Measurements from ENCODE around the gene RAB5B.

RAB5B gene

GRCh38 chr12:55993230-55993853 lies 19.5 kb downstream of the RAB5B start:
- peaks cover 9% of the 10 kb centered on the region; the same call in 1 of the 2 replicates for H3F3A ChIP-seq (ENCODE audit: insufficient read depth, low read length)
- H3K27ac ChIP-seq (ENCODE audit: low read length): no peak overlapping the region
- no peak overlapping the region for H3K4me2 ChIP-seq (ENCODE audit: low read depth, low read length)
- no peaks in the 10 kb centered on the region for H3K27me3 ChIP-seq (replicated peaks; ENCODE audit: insufficient read depth, low read length)
- H3K4me3 ChIP-seq (ENCODE audit: low read length): no peak overlapping the region
- no peak overlapping the region for H3K9ac ChIP-seq (ENCODE audit: low read length)
- no peak for DNase-seq
- H3K79me2 ChIP-seq (ENCODE audit: low read length): no peaks in the 10 kb centered on the region
- no peaks in the 10 kb centered on the region for H3K9me3 ChIP-seq (replicated peaks; ENCODE audit: insufficient read depth, low read length)
- H2AFZ ChIP-seq (ENCODE audit: low read length): no peak overlapping the region
- no peaks in the 10 kb centered on the region for H3K9me2 ChIP-seq (replicated peaks; ENCODE audit: insufficient read depth, low read length)
- 0 out of 2 replicates have a peak, but pooled peaks cover 4% of the 10 kb centered on the region for H3K4me1 ChIP-seq (ENCODE audit: low read length)
- no peak for TF ChIP-seq CTCF (IDR thresholded peaks at IDR 0.05; ENCODE audit: low read length)
- TF ChIP-seq EZH2 (optimal IDR thresholded peaks at IDR 0.05; ENCODE audit: low read depth, low read length): no peak
- no peak for TF ChIP-seq EZH2phosphoT487 (IDR thresholded peaks at IDR 0.05; ENCODE audit: low read length)
- H4K20me1 ChIP-seq (ENCODE audit: insufficient read depth, low read length): no peaks in the 10 kb centered on the region
- H3K36me3 ChIP-seq (replicated peaks; ENCODE audit: insufficient read depth, low read length): peaks cover 4% of the 10 kb centered on the region; the same call in 1 of the 2 replicates

GRCh38 chr12:55995366-55995765 lies 21.5 kb downstream of the RAB5B start:
- no peak for DNase-seq
- Histone ChIP-seq H4K20me1 (ENCODE audit: insufficient read depth, low read length) (no peaks in the 10 kb centered on the region), H3K9ac (ENCODE audit: low read length) (no peak overlapping the region), H3K9me3 (replicated peaks; ENCODE audit: insufficient read depth, low read length) (no peaks in the 10 kb centered on the region), H3K9me2 (replicated peaks; ENCODE audit: insufficient read depth, low read length) (no peaks in the 10 kb centered on the region), H3K4me1 (ENCODE audit: low read length) (0 out of 2 replicates have a peak, but pooled peaks cover 4% of the 10 kb centered on the region), H3K36me3 (replicated peaks; ENCODE audit: insufficient read depth, low read length) (peaks cover 4% of the 10 kb centered on the region; the same call in 1 of the 2 replicates), H3F3A (ENCODE audit: insufficient read depth, low read length) (peaks cover 9% of the 10 kb centered on the region; the same call in 1 of the 2 replicates), H3K79me2 (ENCODE audit: low read length) (no peaks in the 10 kb centered on the region), H3K27me3 (replicated peaks; ENCODE audit: insufficient read depth, low read length) (no peaks in the 10 kb centered on the region), H3K27ac (ENCODE audit: low read length) (no peak overlapping the region), H2AFZ (ENCODE audit: low read length) (no peak overlapping the region), H3K4me2 (ENCODE audit: low read depth, low read length) (no peak overlapping the region), H3K4me3 (ENCODE audit: low read length) (no peak overlapping the region)
- TF ChIP-seq EZH2phosphoT487 (IDR thresholded peaks at IDR 0.05; ENCODE audit: low read length): no peak
- TF ChIP-seq CTCF (IDR thresholded peaks at IDR 0.05; ENCODE audit: low read length): no peak
- TF ChIP-seq EZH2 (optimal IDR thresholded peaks at IDR 0.05; ENCODE audit: low read depth, low read length): no peak

GRCh38 chr12:55996201-55996714 lies 22.4 kb downstream of the RAB5B start:
- peak overlapping the region; percentile 90 for H3K4me2 ChIP-seq (ENCODE audit: low read depth, low read length)
- H3K27ac ChIP-seq (ENCODE audit: low read length): peak overlapping the region; percentile 17; the same call in 1 of the 2 replicates
- no peaks in the 10 kb centered on the region for H3K79me2 ChIP-seq (ENCODE audit: low read length)
- TF ChIP-seq CTCF (IDR thresholded peaks at IDR 0.05; ENCODE audit: low read length) (peak; percentile 91), EZH2phosphoT487 (IDR thresholded peaks at IDR 0.05; ENCODE audit: low read length) (no peak)
- H3K4me3 ChIP-seq (ENCODE audit: low read length): peak overlapping the region; percentile 68
- no peaks in the 10 kb centered on the region for H3K9me2 ChIP-seq (replicated peaks; ENCODE audit: insufficient read depth, low read length)
- peak overlapping the region; percentile 84 for H2AFZ ChIP-seq (ENCODE audit: low read length)
- no peaks in the 10 kb centered on the region for H3K36me3 ChIP-seq (replicated peaks; ENCODE audit: insufficient read depth, low read length)
- no peaks in the 10 kb centered on the region for H4K20me1 ChIP-seq (ENCODE audit: insufficient read depth, low read length)
- DNase-seq: peak; percentile 72
- H3K9me3 ChIP-seq (replicated peaks; ENCODE audit: insufficient read depth, low read length): no peaks in the 10 kb centered on the region
- peak overlapping the region; percentile 66; the same call in 1 of the 2 replicates for H3K9ac ChIP-seq (ENCODE audit: low read length)
- 0 out of 2 replicates have a peak, but pooled peaks cover 4% of the 10 kb centered on the region for H3K4me1 ChIP-seq (ENCODE audit: low read length)
- peaks cover 9% of the 10 kb centered on the region; the same call in 1 of the 2 replicates for H3F3A ChIP-seq (ENCODE audit: insufficient read depth, low read length)
- no peaks in the 10 kb centered on the region for H3K27me3 ChIP-seq (replicated peaks; ENCODE audit: insufficient read depth, low read length)
